DOHH2 (cell line): ENCODE measurements around the gene AK1.

ENCODE experiments used
- H3F3A ChIP-seq: fragments of 200-600 bp; sonication (generic), shearing (Covaris generic); 2 replicates; pipeline ENCODE4 v1.6.0; 2016; ENCODE audit warnings: antibody characterized with exemption, mild to moderate bottlenecking; ENCODE audit not compliant: control insufficient read depth, insufficient read depth
- H3K27ac ChIP-seq: fragments of 200-600 bp; sonication (generic); 2 replicates; pipeline ENCODE4 v1.5.1; 2014; ENCODE audit warnings: low read depth, mild to moderate bottlenecking, low read length, moderate library complexity
- H3K27me3 ChIP-seq: fragments of 200-600 bp; sonication (generic); 2 replicates; pipeline ENCODE4 v1.6.1; 2014; ENCODE audit warnings: mild to moderate bottlenecking, low read length, mixed read lengths; ENCODE audit not compliant: control insufficient read depth
- H3K36me3 ChIP-seq: fragments of 200-600 bp; sonication (generic); 2 replicates; pipeline ENCODE4 v1.6.1; 2014; ENCODE audit warnings: mild to moderate bottlenecking, low read length, moderate library complexity, mixed read lengths; ENCODE audit not compliant: control insufficient read depth
- H3K4me1 ChIP-seq: fragments of 200-600 bp; sonication (generic); 2 replicates; pipeline ENCODE4 v1.6.1; 2014; ENCODE audit warnings: mild to moderate bottlenecking, low read length, mixed read lengths; ENCODE audit not compliant: control insufficient read depth
- H3K4me2 ChIP-seq: fragments of 200-600 bp; sonication (generic); 2 replicates; pipeline ENCODE4 v1.6.0; 2014; ENCODE audit warnings: mild to moderate bottlenecking, low read length, moderate library complexity
- H3K4me3 ChIP-seq: fragments of 200-600 bp; sonication (generic); 2 replicates; pipeline ENCODE4 v1.5.1; 2014; ENCODE audit warnings: mild to moderate bottlenecking, low read length, mixed read lengths
- H3K79me2 ChIP-seq: fragments of 200-600 bp; sonication (generic); 2 replicates; pipeline ENCODE4 v1.6.1; 2014; ENCODE audit warnings: mild to moderate bottlenecking, low read length, mixed read lengths; ENCODE audit not compliant: control insufficient read depth
- H3K9me2 ChIP-seq: fragments of 200-600 bp; sonication (generic); replicated peaks from 2 replicates; pipeline ENCODE4 v1.6.1; 2014; ENCODE audit warnings: mild to moderate bottlenecking, low read length, mixed read lengths; ENCODE audit not compliant: control insufficient read depth
- H3K9me3 ChIP-seq: fragments of 200-600 bp; sonication (generic); 2 replicates; pipeline ENCODE4 v1.6.1; 2014; ENCODE audit warnings: antibody characterized with exemption, low read length, mixed read lengths; ENCODE audit not compliant: control insufficient read depth, insufficient read depth
- H4K20me1 ChIP-seq: fragments of 200-600 bp; sonication (generic); 2 replicates; pipeline ENCODE4 v1.6.0; 2014; ENCODE audit warnings: low read depth, mild to moderate bottlenecking, antibody characterized with exemption, low read length, moderate library complexity; ENCODE audit not compliant: control insufficient read depth, insufficient read depth
- CTCF ChIP-seq: fragments of 200-600 bp; sonication (generic); IDR thresholded peaks from one replicate; pipeline ENCODE4 v1.5.1; 2014; ENCODE audit warnings: antibody characterized with exemption, mild to moderate bottlenecking, low read depth, low read length; ENCODE audit not compliant: poor library complexity, severe bottlenecking
- EZH2phosphoT487 ChIP-seq: fragments of 200-600 bp; sonication (generic); IDR thresholded peaks from 2 replicates; pipeline ENCODE4 v1.6.1; 2017; ENCODE audit warnings: borderline replicate concordance, mild to moderate bottlenecking, antibody characterized with exemption, low read length, moderate library complexity, mixed read lengths

The AK1 gene

DNA sequence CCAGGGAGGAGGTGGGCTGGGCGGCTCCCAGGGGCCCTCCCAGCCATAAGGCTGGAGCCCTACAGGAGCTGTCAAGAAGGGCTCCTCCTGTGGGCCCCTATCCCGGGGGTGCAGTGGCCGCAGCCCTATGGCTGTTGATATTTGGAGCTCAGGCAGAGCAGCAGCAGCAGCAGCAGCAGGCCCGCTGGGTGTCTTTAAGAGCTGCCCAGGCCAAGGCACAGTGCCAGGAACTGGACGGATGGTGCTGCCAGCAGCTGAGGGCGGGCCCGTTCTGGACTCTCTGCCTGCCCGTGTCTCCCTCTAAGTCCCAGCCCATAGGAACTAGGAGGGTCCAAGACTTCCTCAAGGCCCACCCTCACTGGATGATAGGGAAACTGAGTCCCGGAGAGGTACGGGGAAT, 3.6 kb downstream of the AK1 start:
- H3F3A ChIP-seq = no peaks in the 10 kb centered on the region
- no peaks in the 10 kb centered on the region for H4K20me1 ChIP-seq
- no peaks in the 10 kb centered on the region for H3K79me2 ChIP-seq
- H3K9me2 ChIP-seq = no peaks in the 10 kb centered on the region
- peaks cover 4% of the 10 kb centered on the region for H3K4me1 ChIP-seq
- no peak overlapping the region for H3K27ac ChIP-seq
- no peak overlapping the region for H3K4me2 ChIP-seq
- H3K27me3 ChIP-seq = no peaks in the 10 kb centered on the region
- no peaks in the 10 kb centered on the region for H3K36me3 ChIP-seq
- H3K9me3 ChIP-seq = no peaks in the 10 kb centered on the region
- TF ChIP-seq EZH2phosphoT487 (no peak), CTCF (no peak)
- H3K4me3 ChIP-seq = no peak overlapping the region

- no peaks in the 10 kb centered on the region for H3K4me1 ChIP-seq
- TF ChIP-seq EZH2phosphoT487 = no peak
- TF ChIP-seq CTCF = no peak
- H3K36me3 ChIP-seq = no peaks in the 10 kb centered on the region
- H3F3A ChIP-seq = no peaks in the 10 kb centered on the region
- no peaks in the 10 kb centered on the region for H3K79me2 ChIP-seq
- no peak overlapping the region for H3K27ac ChIP-seq
- no peaks in the 10 kb centered on the region for H3K27me3 ChIP-seq
- H4K20me1 ChIP-seq = no peaks in the 10 kb centered on the region
- no peaks in the 10 kb centered on the region for H3K9me2 ChIP-seq
- H3K4me3 ChIP-seq = no peak overlapping the region
- H3K9me3 ChIP-seq = no peaks in the 10 kb centered on the region
- H3K4me2 ChIP-seq = no peak overlapping the region
These were observed 4.2 kb downstream of the AK1 start for GRCh38 chr9:127873223-127873691.

GRCh38 chr9:127872369-127873222, 4.9 kb downstream of the AK1 start:
- Histone ChIP-seq H3K27me3 (no peaks in the 10 kb centered on the region), H3K4me2 (no peak overlapping the region), H3K9me2 (no peaks in the 10 kb centered on the region), H3K4me3 (no peak overlapping the region), H3K79me2 (no peaks in the 10 kb centered on the region), H3K4me1 (no peaks in the 10 kb centered on the region), H3F3A (no peaks in the 10 kb centered on the region), H4K20me1 (no peaks in the 10 kb centered on the region), H3K27ac (no peak overlapping the region), H3K9me3 (no peaks in the 10 kb centered on the region), H3K36me3 (no peaks in the 10 kb centered on the region)
- TF ChIP-seq EZH2phosphoT487 (no peak), CTCF (no peak)
